AG04450 (cell line): ENCODE measurements around the gene TSEN54. TPM values are rescaled to one million over a fixed set of nuclear protein-coding genes. Genes with fewer than 3 reads are reported as not detected.

ENCODE experiments used
- CTCF ChIA-PET: fragments of 300-600, 350-600 bp; formaldehyde crosslinking; extraction: SDS; loops from one replicate; lab custom pipeline; 2022; ENCODE audit warnings: antibody characterized with exemption, inconsistent platforms; lab: Charles Lee
- POLR2A ChIA-PET: fragments of 350-600 bp; formaldehyde crosslinking; extraction: SDS; loops from one replicate; lab custom pipeline; 2021; ENCODE audit warnings: antibody characterized with exemption, inconsistent platforms; lab: Yijun Ruan, JAX
- DNase-seq: peaks from one replicate; pipeline ENCODE4 v3.0.0-alpha.2; 2011; ENCODE audit warnings: low read depth, low spot score
- H3K27ac ChIP-seq: one replicate; pipeline ENCODE4 v1.5.1; 2012; ENCODE audit warnings: low read depth, low read length, control low read depth
- H3K27me3 ChIP-seq: one replicate; pipeline ENCODE4 v1.6.0; 2012; ENCODE audit warnings: low read length; ENCODE audit not compliant: control insufficient read depth, insufficient read depth
- H3K4me3 ChIP-seq: 2 replicates; pipeline ENCODE4 v1.5.1; 2011; ENCODE audit warnings: mild to moderate bottlenecking, low read depth, low read length, control low read depth
- H3K9me3 ChIP-seq: 2 replicates; pipeline ENCODE4 v1.5.1; 2012; ENCODE audit warnings: low read length; ENCODE audit not compliant: control insufficient read depth, insufficient read depth
- CTCF ChIP-seq: IDR thresholded peaks from 2 replicates; pipeline ENCODE4 v1.5.1; 2011; ENCODE audit warnings: low read depth, low read length, control low read depth, inconsistent platforms
- polyA plus RNA-seq: library from polyadenylated mRNA; depleted of rRNA; stranded (reverse); fragments of >200 nt; gene quantifications from 2 replicates; pipeline ENCODE4 v1.2.3, GENCODE V29; 2011; rRNA removed

The TSEN54 gene
- polyA plus RNA-seq, 1 experiment: 8.8 TPM

DNA sequence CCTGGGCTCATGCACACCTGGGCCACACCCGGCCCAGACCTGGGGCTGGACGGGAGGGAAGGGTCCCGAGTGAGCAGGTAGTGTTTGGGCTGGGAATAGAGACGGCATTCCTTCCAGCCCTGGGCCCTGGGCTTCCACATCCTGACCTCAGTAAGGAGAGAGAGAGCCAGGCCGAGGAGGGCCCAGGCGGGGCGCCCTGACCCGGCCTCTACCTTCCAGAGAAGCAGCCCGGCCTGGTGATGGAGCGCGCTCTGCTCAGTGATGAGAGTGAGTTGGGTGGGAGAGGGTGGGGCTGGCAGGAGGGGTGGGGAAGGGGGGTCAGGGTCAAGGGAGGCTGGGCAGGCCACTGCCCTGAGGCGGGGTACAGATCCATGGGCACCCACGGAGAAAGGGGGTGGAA lies 57.7 kb downstream of the TSEN54 start:
- POLR2A ChIA-PET: interaction anchor here (0.6 kb wide), 1 partner anchor 75 kb away, joined by 3 read pairs; no protein-coding TSS in a partner anchor
- no peak overlapping the region for H3K4me3 ChIP-seq
- CTCF ChIA-PET: no interaction called here

More for the DNA sequence above, 57.7 kb downstream of the TSEN54 start:
- H3K27me3 ChIP-seq: peaks cover 9% of the 10 kb centered on the region
- no peaks in the 10 kb centered on the region; the same call in 1 of the 2 replicates for H3K9me3 ChIP-seq
- no peak overlapping the region for H3K27ac ChIP-seq
- no peak for TF ChIP-seq CTCF
- DNase-seq: no peak

Other genes with a start within 250 kb of the TSEN54 start
- 6.0 and 6.9 TPM in 2 replicates for gene MIF4GD, start 245.3 kb upstream of the TSEN54 start, polyA plus RNA-seq
- 3.5 and 4.4 TPM in 2 replicates for gene SLC25A19, start 227.1 kb upstream of the TSEN54 start, polyA plus RNA-seq
- 53.9 and 63.8 TPM in 2 replicates for gene GRB2, start 110.8 kb upstream of the TSEN54 start, polyA plus RNA-seq
- gene TMEM94, start 59.9 kb upstream of the TSEN54 start, polyA plus RNA-seq: 14.8 and 23.2 TPM in 2 replicates
- gene CASKIN2, start 991 bp upstream of the TSEN54 start, polyA plus RNA-seq: 1.9 and 2.8 TPM in 2 replicates
- gene LLGL2, start 9.2 kb downstream of the TSEN54 start, polyA plus RNA-seq: 0.19 and 0.24 TPM in 2 replicates
- gene MYO15B, start 71.3 kb downstream of the TSEN54 start, polyA plus RNA-seq: 0.52 and 0.79 TPM in 2 replicates
- not detected in 2 replicates for gene SMIM5, start 116.9 kb downstream of the TSEN54 start, polyA plus RNA-seq
- gene RECQL5, start 150.6 kb downstream of the TSEN54 start, polyA plus RNA-seq: 9.3 and 11.9 TPM in 2 replicates
- gene SAP30BP, start 150.8 kb downstream of the TSEN54 start, polyA plus RNA-seq: 74.2 and 75.4 TPM in 2 replicates
- 0.21 and 0.31 TPM in 2 replicates for gene ITGB4, start 204.9 kb downstream of the TSEN54 start, polyA plus RNA-seq
- gene GALK1, start 248.7 kb downstream of the TSEN54 start, polyA plus RNA-seq: 12.4 and 16.8 TPM in 2 replicates